HepG2 (cell line): ENCODE results near the gene MACROD2. TPM values are rescaled to one million over a fixed set of nuclear protein-coding genes. Genes with fewer than 3 reads are reported as not detected.
A peak's percentile ranks its signal among the peaks of the same experiment; 100 is the strongest.

Source experiments
- ATAC-seq: fragments of 200-7000 bp; cut with Tn5 transposase; 3 replicates; pipeline ENCODE4 v1.9.1; 2020; ENCODE audit warnings: mild to moderate bottlenecking, moderate library complexity
- BruUV-seq: library from RNA; stranded (reverse); fragments of 400-500 nt; replicated peaks from 2 replicates; lab custom pipeline; 2021; lab: Mats Ljungman, UMichigan
- CTCF ChIA-PET: fragments of 300-600 bp; formaldehyde crosslinking; extraction: SDS; loops from one replicate; lab custom pipeline; 2021; ENCODE audit warnings: low total read pairs, inconsistent platforms, low intra/inter-chr PET ratio; lab: Yijun Ruan, JAX
- POLR2A ChIA-PET: fragments of 350-600 bp; sonication (Branson Sonifier 250); formaldehyde crosslinking; loops from one replicate; lab custom pipeline; 2020; ENCODE audit warnings: antibody characterized with exemption, inconsistent platforms; lab: Yijun Ruan, JAX
- DNase-seq: peaks from one replicate; pipeline ENCODE4 v3.0.0-alpha.2; 2015; ENCODE audit warnings: low spot score
- FAIRE-seq: peaks from 3 replicates; lab custom pipeline; 2011; peaks lifted over from hg19 to GRCh38; lab: Jason Lieb, UNC
- H2AFZ ChIP-seq: one replicate; pipeline ENCODE4 v1.6.1; 2011; ENCODE audit warnings: low read length, inconsistent platforms
- H3K27ac ChIP-seq: fragments of 300-600 bp; 3 replicates; pipeline ENCODE4 v1.8.0; 2011; ENCODE audit warnings: mixed run types, mild to moderate bottlenecking, mixed read lengths, low read length, inconsistent platforms; ENCODE audit not compliant: insufficient read depth; ENCODE audit errors: extremely low read length
- H3K27me3 ChIP-seq, 2 experiments: fragments of 200-600 bp in 1 of 2; 2 replicates in 1 of 2; 3 replicates in 1 of 2; pipeline versions ENCODE4 v1.6.0 to v1.8.0; 2011; ENCODE audit warnings: low read length in 2 of 2, mild to moderate bottlenecking in 2 of 2, moderate library complexity in 2 of 2, inconsistent platforms in 1 of 2; ENCODE audit not compliant: insufficient read depth in 2 of 2, control insufficient read depth in 1 of 2
- H3K36me3 ChIP-seq, 2 experiments: fragments of 200-600 bp in 1 of 2; replicated peaks in 1 of 2; 2 replicates in 1 of 2; 3 replicates in 1 of 2; pipeline versions ENCODE4 v1.5.1 to v1.8.0; 2011; ENCODE audit warnings: low read length in 2 of 2, inconsistent platforms in 1 of 2; ENCODE audit not compliant: insufficient read depth in 2 of 2, control insufficient read depth in 1 of 2
- H3K4me1 ChIP-seq: 2 replicates; pipeline ENCODE4 v1.5.1; 2012; ENCODE audit warnings: low read length, inconsistent platforms; ENCODE audit not compliant: insufficient read depth
- H3K4me2 ChIP-seq: 2 replicates; pipeline ENCODE4 v1.6.0; 2011; ENCODE audit warnings: low read depth, low read length, inconsistent platforms
- H3K4me3 ChIP-seq, 3 experiments: fragments of 200-600 bp in 1 of 3; sonication (generic), shearing (Covaris generic) in 1 of 3; replicated peaks in 1 of 3; 2 replicates each; pipeline ENCODE4 v1.5.1; 2011 to 2016; ENCODE audit warnings: low read length in 3 of 3, inconsistent platforms in 2 of 3, low read depth in 2 of 3, mild to moderate bottlenecking in 2 of 3, control low read depth in 1 of 3, mixed read lengths in 1 of 3; ENCODE audit not compliant: insufficient read depth in 1 of 3
- H3K79me2 ChIP-seq: one replicate; pipeline ENCODE4 v1.6.1; 2011; ENCODE audit warnings: low read length, inconsistent platforms; ENCODE audit not compliant: insufficient read depth
- H3K9ac ChIP-seq: 2 replicates; pipeline ENCODE4 v1.6.0; 2011; ENCODE audit warnings: mild to moderate bottlenecking, low read depth, low read length, inconsistent platforms; ENCODE audit not compliant: insufficient read depth
- H3K9me3 ChIP-seq: 2 replicates; pipeline ENCODE4 v1.5.1; 2012; ENCODE audit warnings: mild to moderate bottlenecking, low read length
- H4K20me1 ChIP-seq: 2 replicates; pipeline ENCODE4 v1.6.0; 2011; ENCODE audit warnings: inconsistent platforms, mild to moderate bottlenecking, low read length, moderate library complexity; ENCODE audit not compliant: insufficient read depth
- DNMT3B ChIP-seq: conservative IDR thresholded peaks from 2 replicates; pipeline ENCODE4 v1.6.1; 2016; ENCODE audit warnings: missing biosample characterization, control low read depth
- FOXP1 ChIP-seq, 2 experiments: fragments of 450-650 bp in 1 of 2; IDR thresholded peaks; 2 replicates each; pipeline ENCODE4 v1.6.1; 2017 to 2018; ENCODE audit warnings: antibody characterized with exemption in 1 of 2
- GPN1 ChIP-seq: sonication (generic); formaldehyde crosslinking; IDR thresholded peaks from 2 replicates; pipeline ENCODE4 v1.5.1; 2020; ENCODE audit warnings: missing genetic modification reagents, borderline replicate concordance
- MAFF ChIP-seq: IDR thresholded peaks from 2 replicates; pipeline ENCODE4 v1.6.1; 2011; ENCODE audit warnings: low read depth, low read length, improper control_type of control experiment
- MAFK ChIP-seq, 2 experiments: IDR thresholded peaks in 1 of 2; conservative IDR thresholded peaks in 1 of 2; 2 replicates each; pipeline ENCODE4 v1.6.1; 2011; ENCODE audit warnings: improper control_type of control experiment in 2 of 2, low read length in 2 of 2
- MTA1 ChIP-seq: sonication (generic); formaldehyde crosslinking; IDR thresholded peaks from 2 replicates; pipeline ENCODE4 v1.4.0; 2020; ENCODE audit warnings: missing genetic modification reagents, mild to moderate bottlenecking, borderline replicate concordance
- SIN3A ChIP-seq: IDR thresholded peaks from 2 replicates; pipeline ENCODE4 v1.6.1; 2011; ENCODE audit warnings: low read depth, mild to moderate bottlenecking, control low read depth, low read length, borderline replicate concordance
- SRSF1 ChIP-seq: fragments of 200-400 bp; formaldehyde crosslinking; optimal IDR thresholded peaks from 2 replicates; pipeline ENCODE3; 2017; ENCODE audit warnings: mild to moderate bottlenecking, low read depth, low read length, moderate library complexity
- ZBTB37 ChIP-seq: sonication (generic); formaldehyde crosslinking; IDR thresholded peaks from 2 replicates; pipeline ENCODE4 v1.4.0; 2020; ENCODE audit warnings: mild to moderate bottlenecking, missing genetic modification reagents
- ZNF234 ChIP-seq: sonication (generic); formaldehyde crosslinking; conservative IDR thresholded peaks from 2 replicates; pipeline ENCODE4 v1.5.1; 2020; ENCODE audit warnings: mild to moderate bottlenecking, missing genetic modification reagents
- ZNF550 ChIP-seq: sonication (generic); formaldehyde crosslinking; IDR thresholded peaks from 2 replicates; pipeline ENCODE4 v1.4.0; 2020; ENCODE audit warnings: mild to moderate bottlenecking, missing genetic modification reagents, borderline replicate concordance
- ZNF556 ChIP-seq: sonication (generic); formaldehyde crosslinking; IDR thresholded peaks from 2 replicates; pipeline ENCODE4 v1.4.0; 2020; ENCODE audit warnings: mild to moderate bottlenecking, missing genetic modification reagents, borderline replicate concordance
- ZNF570 ChIP-seq: sonication (generic); formaldehyde crosslinking; IDR thresholded peaks from 2 replicates; pipeline ENCODE4 v1.4.0; 2020; ENCODE audit warnings: mild to moderate bottlenecking, missing genetic modification reagents, borderline replicate concordance
- ZNF761 ChIP-seq: sonication (generic); formaldehyde crosslinking; conservative IDR thresholded peaks from 2 replicates; pipeline ENCODE4 v1.4.0; 2020; ENCODE audit warnings: mild to moderate bottlenecking, missing genetic modification reagents
- WGBS: methylation state at CpG from one replicate; pipeline ENCODE4 v1.1.6; 2017; ENCODE audit warnings: low lambda C conversion rate; 5-methylcytosine and 5-hydroxymethylcytosine counted together
- in situ Hi-C: cut with HindIII; loops from 2 replicates; pipeline ENCODE4 v1.10.0; 2017; ENCODE audit warnings: low pct_unique_long_range_greater_than_20kb; ENCODE audit not compliant: extremely low pct_ligation_motif_present
- intact Hi-C: fragments of 100-400 bp; cut with micrococcal nuclease; formaldehyde crosslinking; loops from one replicate; pipeline ENCODE4 v1.10.0; 2022; ENCODE audit not compliant: unreplicated experiment
- polyA plus RNA-seq, 8 experiments: library from polyadenylated mRNA; depleted of rRNA in 3 of 8; stranded (reverse) in 7 of 8; unstranded in 1 of 8; fragments of >200 nt; fragmentation: Illumina TruSeq in 4 of 8; extraction: Trizol in 4 of 8; gene quantifications; 2 replicates each; pipeline versions ENCODE4 v1.2.1 to v1.2.3, GENCODE V29; 2011 to 2016; ENCODE audit warnings: low read depth in 4 of 8, missing spikeins in 1 of 8, mixed read lengths in 1 of 8; ENCODE audit not compliant: insufficient read depth in 1 of 8
- total RNA-seq, 5 experiments: library from RNA; depleted of rRNA; stranded (reverse); fragments of >200 nt; fragmentation: Illumina TruSeq; extraction: Trizol; gene quantifications; 2 replicates each; pipeline ENCODE4 v1.2.3, GENCODE V29; 2016; ENCODE audit warnings: low read depth in 1 of 5
- TF ChIP-seq, protein P1 (sequence below): sonication (generic); formaldehyde crosslinking; IDR thresholded peaks from 2 replicates; pipeline ENCODE4 v1.4.0; 2020; ENCODE audit warnings: missing genetic modification reagents, borderline replicate concordance

MACROD2 gene
- total and polyA plus RNA-seq, 2 of the 13 experiments (the other 11 are each of a cell fraction or from before 2014, with no cell fraction given), result 0.13 to 0.51 TPM

GRCh38 chr20:14688005-14688404 is 692.7 kb downstream of the MACROD2 start:
- H3K4me1 ChIP-seq, result no peaks in the 10 kb centered on the region
- ChIA-PET CTCF (no interaction called here), POLR2A (no interaction called here)
- H3K4me2 ChIP-seq, result no peak overlapping the region
- FAIRE-seq, result no peak
- in situ Hi-C loops (no loop called here), intact Hi-C loops (no loop called here)
- H4K20me1 ChIP-seq, result no peaks in the 10 kb centered on the region
- H3K27ac ChIP-seq, result no peak overlapping the region
- H2AFZ ChIP-seq, result no peak overlapping the region
- DNase-seq, result no peak
- TF ChIP-seq MTA1 (no peak), DNMT3B (CRISPR knock-in tag) (no peak), ZNF550 (CRISPR knock-in tag) (no peak), ZNF570 (CRISPR knock-in tag) (no peak), ZNF234 (CRISPR knock-in tag) (no peak), ZBTB37 (CRISPR knock-in tag) (no peak), SRSF1 (no peak), ZNF761 (CRISPR knock-in tag) (no peak), GPN1 (CRISPR knock-in tag) (no peak), MAFF (peak; percentile 25; the same call in 1 of the 2 replicates), MAFK (conservative IDR thresholded peaks at IDR 0.05 in 1 of 2, IDR thresholded peaks at IDR 0.05 in 1 of 2; ENCODE audit: low read length in 2 of 2) (peak; percentile 57 to 58; a peak in 3 of 4 replicates), ZNF556 (CRISPR knock-in tag) (no peak), SIN3A (no peak), FOXP1 (IDR thresholded peaks at IDR 0.05) (no peak), FOXP1 (CRISPR knock-in tag; IDR thresholded peaks at IDR 0.05) (no peak)
- TF ChIP-seq, protein P1, sequence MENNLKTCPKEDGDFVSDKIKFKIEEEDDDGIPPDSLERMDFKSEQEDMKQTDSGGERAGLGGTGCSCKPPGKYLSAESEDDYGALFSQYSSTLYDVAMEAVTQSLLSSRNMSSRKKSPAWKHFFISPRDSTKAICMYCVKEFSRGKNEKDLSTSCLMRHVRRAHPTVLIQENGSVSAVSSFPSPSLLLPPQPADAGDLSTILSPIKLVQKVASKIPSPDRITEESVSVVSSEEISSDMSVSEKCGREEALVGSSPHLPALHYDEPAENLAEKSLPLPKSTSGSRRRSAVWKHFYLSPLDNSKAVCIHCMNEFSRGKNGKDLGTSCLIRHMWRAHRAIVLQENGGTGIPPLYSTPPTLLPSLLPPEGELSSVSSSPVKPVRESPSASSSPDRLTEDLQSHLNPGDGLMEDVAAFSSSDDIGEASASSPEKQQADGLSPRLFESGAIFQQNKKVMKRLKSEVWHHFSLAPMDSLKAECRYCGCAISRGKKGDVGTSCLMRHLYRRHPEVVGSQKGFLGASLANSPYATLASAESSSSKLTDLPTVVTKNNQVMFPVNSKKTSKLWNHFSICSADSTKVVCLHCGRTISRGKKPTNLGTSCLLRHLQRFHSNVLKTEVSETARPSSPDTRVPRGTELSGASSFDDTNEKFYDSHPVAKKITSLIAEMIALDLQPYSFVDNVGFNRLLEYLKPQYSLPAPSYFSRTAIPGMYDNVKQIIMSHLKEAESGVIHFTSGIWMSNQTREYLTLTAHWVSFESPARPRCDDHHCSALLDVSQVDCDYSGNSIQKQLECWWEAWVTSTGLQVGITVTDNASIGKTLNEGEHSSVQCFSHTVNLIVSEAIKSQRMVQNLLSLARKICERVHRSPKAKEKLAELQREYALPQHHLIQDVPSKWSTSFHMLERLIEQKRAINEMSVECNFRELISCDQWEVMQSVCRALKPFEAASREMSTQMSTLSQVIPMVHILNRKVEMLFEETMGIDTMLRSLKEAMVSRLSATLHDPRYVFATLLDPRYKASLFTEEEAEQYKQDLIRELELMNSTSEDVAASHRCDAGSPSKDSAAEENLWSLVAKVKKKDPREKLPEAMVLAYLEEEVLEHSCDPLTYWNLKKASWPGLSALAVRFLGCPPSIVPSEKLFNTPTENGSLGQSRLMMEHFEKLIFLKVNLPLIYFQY, result no peak
- no TSS peak for BruUV-seq
- 17% methylated on average over 2 of the region's 2 CpGs for WGBS
- H3K27me3 ChIP-seq, result no peaks in the 10 kb centered on the region
- H3K4me3 ChIP-seq, result no peak overlapping the region
- ATAC-seq, result no peak
- H3K79me2 ChIP-seq, result no peaks in the 10 kb centered on the region
- no peaks in the 10 kb centered on the region for H3K9me3 ChIP-seq
- no peak overlapping the region for H3K9ac ChIP-seq
- H3K36me3 ChIP-seq, result no peaks in the 10 kb centered on the region
